ENCODE results near the gene C8A.

Gene C8A

DNA sequence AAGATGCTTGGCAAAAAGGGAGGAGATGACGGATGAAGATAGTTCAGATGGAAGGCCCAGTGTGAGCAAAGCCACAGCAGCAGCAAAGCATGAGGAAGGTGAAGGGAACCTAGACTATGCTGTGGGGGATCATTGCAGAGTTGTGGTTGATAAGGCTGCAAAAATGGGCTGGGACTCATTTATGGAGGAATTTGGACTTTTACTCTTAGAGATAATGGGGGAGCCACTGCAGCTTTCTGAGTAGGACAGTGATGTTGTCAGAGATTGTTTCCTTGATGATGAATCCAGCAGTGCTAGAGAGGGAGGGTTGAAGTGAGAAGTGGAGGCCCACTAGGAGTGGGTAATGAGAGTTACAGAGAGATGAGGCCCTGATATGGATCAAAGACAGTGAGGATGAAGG, 2.1 kb upstream of the C8A start:
- TF ChIP-seq, protein P1, sequence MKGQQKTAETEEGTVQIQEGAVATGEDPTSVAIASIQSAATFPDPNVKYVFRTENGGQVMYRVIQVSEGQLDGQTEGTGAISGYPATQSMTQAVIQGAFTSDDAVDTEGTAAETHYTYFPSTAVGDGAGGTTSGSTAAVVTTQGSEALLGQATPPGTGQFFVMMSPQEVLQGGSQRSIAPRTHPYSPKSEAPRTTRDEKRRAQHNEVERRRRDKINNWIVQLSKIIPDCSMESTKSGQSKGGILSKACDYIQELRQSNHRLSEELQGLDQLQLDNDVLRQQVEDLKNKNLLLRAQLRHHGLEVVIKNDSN (IDR thresholded peaks at IDR 0.05), result no peak
- TF ChIP-seq, protein P2, sequence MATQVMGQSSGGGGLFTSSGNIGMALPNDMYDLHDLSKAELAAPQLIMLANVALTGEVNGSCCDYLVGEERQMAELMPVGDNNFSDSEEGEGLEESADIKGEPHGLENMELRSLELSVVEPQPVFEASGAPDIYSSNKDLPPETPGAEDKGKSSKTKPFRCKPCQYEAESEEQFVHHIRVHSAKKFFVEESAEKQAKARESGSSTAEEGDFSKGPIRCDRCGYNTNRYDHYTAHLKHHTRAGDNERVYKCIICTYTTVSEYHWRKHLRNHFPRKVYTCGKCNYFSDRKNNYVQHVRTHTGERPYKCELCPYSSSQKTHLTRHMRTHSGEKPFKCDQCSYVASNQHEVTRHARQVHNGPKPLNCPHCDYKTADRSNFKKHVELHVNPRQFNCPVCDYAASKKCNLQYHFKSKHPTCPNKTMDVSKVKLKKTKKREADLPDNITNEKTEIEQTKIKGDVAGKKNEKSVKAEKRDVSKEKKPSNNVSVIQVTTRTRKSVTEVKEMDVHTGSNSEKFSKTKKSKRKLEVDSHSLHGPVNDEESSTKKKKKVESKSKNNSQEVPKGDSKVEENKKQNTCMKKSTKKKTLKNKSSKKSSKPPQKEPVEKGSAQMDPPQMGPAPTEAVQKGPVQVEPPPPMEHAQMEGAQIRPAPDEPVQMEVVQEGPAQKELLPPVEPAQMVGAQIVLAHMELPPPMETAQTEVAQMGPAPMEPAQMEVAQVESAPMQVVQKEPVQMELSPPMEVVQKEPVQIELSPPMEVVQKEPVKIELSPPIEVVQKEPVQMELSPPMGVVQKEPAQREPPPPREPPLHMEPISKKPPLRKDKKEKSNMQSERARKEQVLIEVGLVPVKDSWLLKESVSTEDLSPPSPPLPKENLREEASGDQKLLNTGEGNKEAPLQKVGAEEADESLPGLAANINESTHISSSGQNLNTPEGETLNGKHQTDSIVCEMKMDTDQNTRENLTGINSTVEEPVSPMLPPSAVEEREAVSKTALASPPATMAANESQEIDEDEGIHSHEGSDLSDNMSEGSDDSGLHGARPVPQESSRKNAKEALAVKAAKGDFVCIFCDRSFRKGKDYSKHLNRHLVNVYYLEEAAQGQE (IDR thresholded peaks at IDR 0.05; ENCODE audit: low read depth), result no peak

DNA sequence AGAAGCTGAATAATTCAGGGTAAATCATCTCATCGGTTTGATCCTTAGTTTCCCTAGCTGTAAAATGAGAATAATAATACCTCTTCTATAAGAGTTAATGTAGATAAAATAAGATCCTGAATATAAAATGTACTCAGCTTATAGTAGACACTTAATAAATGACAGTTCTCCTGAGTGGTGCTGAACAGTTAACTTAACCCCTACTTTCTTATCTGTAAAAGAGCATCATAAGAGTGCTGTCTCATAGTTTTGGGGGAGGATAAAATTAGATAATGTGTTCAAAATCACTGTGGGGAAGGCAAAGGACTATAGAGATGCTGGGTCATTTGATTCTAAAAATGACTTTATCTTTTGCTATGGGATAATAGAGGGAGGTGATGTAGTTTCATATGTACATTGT, 593 bp downstream of the C8A start:
- TF ChIP-seq, protein P1 (IDR thresholded peaks at IDR 0.05), result no peak
- TF ChIP-seq, protein P3, sequence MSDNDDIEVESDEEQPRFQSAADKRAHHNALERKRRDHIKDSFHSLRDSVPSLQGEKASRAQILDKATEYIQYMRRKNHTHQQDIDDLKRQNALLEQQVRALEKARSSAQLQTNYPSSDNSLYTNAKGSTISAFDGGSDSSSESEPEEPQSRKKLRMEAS (IDR thresholded peaks at IDR 0.05), result no peak
- no peak for TF ChIP-seq YY1 (IDR thresholded peaks at IDR 0.05; ENCODE audit: low read depth)
- TF ChIP-seq, protein P2 (IDR thresholded peaks at IDR 0.05; ENCODE audit: low read depth), result no peak
- TF ChIP-seq FOXM1 (IDR thresholded peaks at IDR 0.05; ENCODE audit: borderline replicate concordance, low read depth), result no peak
- no peak for TF ChIP-seq EGR1 (IDR thresholded peaks at IDR 0.05)
- TF ChIP-seq CREB1 (IDR thresholded peaks at IDR 0.05; ENCODE audit: low read depth), result no peak
- no peak for TF ChIP-seq TAF1 (IDR thresholded peaks at IDR 0.05; ENCODE audit: low read depth)
- TF ChIP-seq ZBTB7A (IDR thresholded peaks at IDR 0.05; ENCODE audit: low read depth), result no peak
- no peak for TF ChIP-seq EP300 (IDR thresholded peaks at IDR 0.05; ENCODE audit: borderline replicate concordance)
- TF ChIP-seq CEBPB (IDR thresholded peaks at IDR 0.05), result no peak
- TF ChIP-seq TEAD4 (IDR thresholded peaks at IDR 0.05), result no peak
- no peak for TF ChIP-seq NFIC (IDR thresholded peaks at IDR 0.05)
- no peak for TF ChIP-seq TCF12 (IDR thresholded peaks at IDR 0.05; ENCODE audit: low read depth)
- TF ChIP-seq RAD21 (IDR thresholded peaks at IDR 0.05; ENCODE audit: low read depth), result no peak

DNA sequence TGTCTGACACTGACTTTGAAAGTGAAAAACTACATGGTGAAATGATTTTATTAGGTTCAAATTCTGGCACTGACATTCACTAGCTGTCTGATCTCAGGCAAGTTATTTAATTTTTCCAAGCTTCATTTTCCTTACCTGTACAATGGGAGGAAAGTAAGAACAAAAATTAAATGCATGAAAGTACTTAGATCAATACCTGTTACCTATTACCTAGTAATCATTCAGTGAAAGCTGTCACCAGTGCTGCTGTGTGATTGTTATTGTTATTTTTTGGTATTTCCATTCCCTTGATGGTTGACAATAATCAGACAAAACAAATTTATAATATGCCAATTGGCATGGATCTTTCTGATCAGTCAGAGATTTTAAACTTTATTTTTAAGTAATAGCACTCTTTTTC, 1.6 kb downstream of the C8A start:
- no peak for TF ChIP-seq ZBTB7A (IDR thresholded peaks at IDR 0.05; ENCODE audit: low read depth)
- TF ChIP-seq, protein P3 (IDR thresholded peaks at IDR 0.05), result no peak
- no peak for TF ChIP-seq EP300 (IDR thresholded peaks at IDR 0.05; ENCODE audit: borderline replicate concordance)
- TF ChIP-seq CEBPB (IDR thresholded peaks at IDR 0.05), result no peak
- no peak for TF ChIP-seq RAD21 (IDR thresholded peaks at IDR 0.05; ENCODE audit: low read depth)
- TF ChIP-seq, protein P1 (IDR thresholded peaks at IDR 0.05), result no peak
- TF ChIP-seq FOXM1 (IDR thresholded peaks at IDR 0.05; ENCODE audit: borderline replicate concordance, low read depth), result no peak
- no peak for TF ChIP-seq EGR1 (IDR thresholded peaks at IDR 0.05)
- no peak for TF ChIP-seq NFIC (IDR thresholded peaks at IDR 0.05)
- no peak for TF ChIP-seq TEAD4 (IDR thresholded peaks at IDR 0.05)
- TF ChIP-seq, protein P2 (IDR thresholded peaks at IDR 0.05; ENCODE audit: low read depth), result no peak
- TF ChIP-seq YY1 (IDR thresholded peaks at IDR 0.05; ENCODE audit: low read depth), result no peak
- no peak for TF ChIP-seq CREB1 (IDR thresholded peaks at IDR 0.05; ENCODE audit: low read depth)
- TF ChIP-seq TCF12 (IDR thresholded peaks at IDR 0.05; ENCODE audit: low read depth), result no peak
- TF ChIP-seq TAF1 (IDR thresholded peaks at IDR 0.05; ENCODE audit: low read depth), result no peak

DNA sequence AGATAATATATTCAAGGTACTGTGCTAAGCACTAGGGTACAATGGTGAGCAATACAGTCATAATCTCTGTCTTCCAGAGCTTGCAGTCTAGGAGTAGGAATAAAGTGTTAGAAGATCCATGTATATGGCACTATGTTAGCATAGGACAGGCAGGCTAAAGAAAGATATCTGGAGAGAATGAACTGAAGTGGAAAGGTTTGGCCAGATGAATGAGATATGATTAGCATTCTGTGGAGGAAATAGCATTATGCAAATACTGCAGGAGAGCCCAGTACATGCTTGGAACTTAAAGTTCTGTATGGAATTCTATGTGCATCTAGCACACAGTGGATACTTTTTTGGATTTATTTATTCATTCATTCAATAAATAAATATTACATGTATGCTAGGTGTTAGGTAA, 4.7 kb downstream of the C8A start:
- TF ChIP-seq NFIC (IDR thresholded peaks at IDR 0.05), result no peak
- TF ChIP-seq EGR1 (IDR thresholded peaks at IDR 0.05), result no peak
- TF ChIP-seq TCF12 (IDR thresholded peaks at IDR 0.05; ENCODE audit: low read depth), result no peak
- TF ChIP-seq FOXM1 (IDR thresholded peaks at IDR 0.05; ENCODE audit: borderline replicate concordance, low read depth), result no peak
- no peak for TF ChIP-seq EP300 (IDR thresholded peaks at IDR 0.05; ENCODE audit: borderline replicate concordance)
- TF ChIP-seq, protein P2 (IDR thresholded peaks at IDR 0.05; ENCODE audit: low read depth), result no peak
- no peak for TF ChIP-seq RAD21 (IDR thresholded peaks at IDR 0.05; ENCODE audit: low read depth)
- no peak for TF ChIP-seq ZBTB7A (IDR thresholded peaks at IDR 0.05; ENCODE audit: low read depth)
- no peak for TF ChIP-seq CEBPB (IDR thresholded peaks at IDR 0.05)
- TF ChIP-seq, protein P1 (IDR thresholded peaks at IDR 0.05), result no peak
- no peak for TF ChIP-seq TAF1 (IDR thresholded peaks at IDR 0.05; ENCODE audit: low read depth)
- no peak for TF ChIP-seq CREB1 (IDR thresholded peaks at IDR 0.05; ENCODE audit: low read depth)

All from Ishikawa (cell line).